OCI-LY7 (cell line): ENCODE results near the gene LSAMP. TPM values are rescaled to one million over a fixed set of nuclear protein-coding genes. Genes with fewer than 3 reads are reported as not detected.

Source experiments
- BruUV-seq: library from RNA; stranded (reverse); fragments of 400-500 nt; replicated peaks from 2 replicates; lab custom pipeline; 2021; lab: Mats Ljungman, UMichigan
- CTCF ChIA-PET: fragments of 300-600 bp; sonication (Branson Sonifier 250); formaldehyde crosslinking; loops from one replicate; lab custom pipeline; 2022; ENCODE audit warnings: antibody characterized with exemption; ENCODE audit not compliant: unreplicated experiment; lab: Charles Lee
- POLR2A ChIA-PET: fragments of 300-600 bp; sonication (Branson Sonifier 250); formaldehyde crosslinking; loops from one replicate; lab custom pipeline; 2022; ENCODE audit warnings: antibody characterized with exemption; lab: Charles Lee
- DNase-seq: peaks from one replicate; pipeline ENCODE4 v3.0.0-alpha.2; 2015; ENCODE audit warnings: low spot score
- H2AFZ ChIP-seq: fragments of 200-600 bp; sonication (generic), shearing (Covaris generic); 2 replicates; pipeline ENCODE4 v1.6.1; 2014; ENCODE audit warnings: mild to moderate bottlenecking, antibody characterized with exemption, low read length, moderate library complexity
- H3K27ac ChIP-seq: fragments of 200-600 bp; sonication (generic); 2 replicates; pipeline ENCODE4 v1.5.1; 2014; ENCODE audit warnings: mixed run types, low read depth, mild to moderate bottlenecking, moderate library complexity, low read length, inconsistent platforms; ENCODE audit not compliant: poor library complexity, severe bottlenecking
- H3K36me3 ChIP-seq: fragments of 200-600 bp; sonication (generic); 2 replicates; pipeline ENCODE4 v1.6.1; 2014; ENCODE audit warnings: mild to moderate bottlenecking, antibody characterized with exemption, low read length, moderate library complexity, mixed read lengths; ENCODE audit not compliant: insufficient read depth
- H3K4me1 ChIP-seq: fragments of 200-600 bp; sonication (generic); 2 replicates; pipeline ENCODE4 v1.5.1; 2014; ENCODE audit warnings: mild to moderate bottlenecking, low read length; ENCODE audit not compliant: insufficient read depth, poor library complexity, severe bottlenecking
- H3K4me2 ChIP-seq: fragments of 200-600 bp; sonication (generic); 2 replicates; pipeline ENCODE4 v1.6.1; 2014; ENCODE audit warnings: mild to moderate bottlenecking, low read length
- H3K4me3 ChIP-seq: fragments of 200-600 bp; sonication (generic); 2 replicates; pipeline ENCODE4 v1.5.1; 2014; ENCODE audit warnings: mild to moderate bottlenecking, low read depth, low read length; ENCODE audit not compliant: poor library complexity, severe bottlenecking
- H3K79me2 ChIP-seq: fragments of 200-600 bp; sonication (generic); 2 replicates; pipeline ENCODE4 v1.6.1; 2016; ENCODE audit warnings: low read depth, mild to moderate bottlenecking, low read length, moderate library complexity, mixed read lengths; ENCODE audit not compliant: insufficient read depth
- H3K9me2 ChIP-seq: fragments of 200-600 bp; sonication (generic); 2 replicates; pipeline ENCODE4 v1.6.1; 2016; ENCODE audit warnings: mild to moderate bottlenecking, low read length, mixed read lengths; ENCODE audit not compliant: insufficient read depth
- H3K9me3 ChIP-seq: fragments of 200-600 bp; sonication (generic); 2 replicates; pipeline ENCODE4 v1.6.1; 2014; ENCODE audit warnings: mild to moderate bottlenecking, mixed run types, low read length, mixed read lengths
- H4K20me1 ChIP-seq: fragments of 200-600 bp; sonication (generic); 2 replicates; pipeline ENCODE4 v1.6.1; 2014; ENCODE audit warnings: mild to moderate bottlenecking, antibody characterized with exemption, low read length, moderate library complexity, mixed read lengths; ENCODE audit not compliant: insufficient read depth
- CTCF ChIP-seq: fragments of 200-600 bp; sonication (generic); conservative IDR thresholded peaks from 2 replicates; pipeline ENCODE4 v1.5.1; 2014; ENCODE audit warnings: mild to moderate bottlenecking, antibody characterized with exemption, low read length, moderate library complexity, mixed read lengths
- EZH2phosphoT487 ChIP-seq: fragments of 200-600 bp; sonication (generic); IDR thresholded peaks from 2 replicates; pipeline ENCODE4 v1.6.1; 2018; ENCODE audit warnings: low read depth, borderline replicate concordance, mild to moderate bottlenecking, mixed run types, antibody characterized with exemption, low read length, moderate library complexity, mixed read lengths
- intact Hi-C: fragments of 100-400 bp; cut with micrococcal nuclease; formaldehyde crosslinking; loops from one replicate; pipeline ENCODE4 v1.10.0; 2022; ENCODE audit not compliant: unreplicated experiment
- total RNA-seq, 2 experiments: library from RNA; depleted of rRNA in 1 of 2; stranded (reverse); fragments of >200 nt in 1 of 2; shearing (Covaris generic) in 1 of 2; gene quantifications; 2 replicates each; pipeline ENCODE4 v1.2.3, GENCODE V29; 2014 to 2022

LSAMP gene
- total RNA-seq, 2 experiments from 2014 or later, result 1.4 TPM; not detected in 1

GRCh38 chr3:116242825-116243224 lies 202.5 kb downstream of the LSAMP start:
- DNase-seq, result no peak
- TF ChIP-seq EZH2phosphoT487, result no peak
- TF ChIP-seq CTCF, result no peak
- no TSS peak for BruUV-seq
- no peak overlapping the region for H3K4me2 ChIP-seq
- no peak overlapping the region for H2AFZ ChIP-seq
- H3K9me3 ChIP-seq, result no peaks in the 10 kb centered on the region
- ChIA-PET CTCF (no interaction called here), POLR2A (interaction anchor here (0.6 kb wide), 1 partner anchor 63 kb away, joined by 4 read pairs; no protein-coding TSS in a partner anchor)
- intact Hi-C loops, result no loop called here
- no peaks in the 10 kb centered on the region for H3K36me3 ChIP-seq
- H4K20me1 ChIP-seq, result no peaks in the 10 kb centered on the region
- no peak overlapping the region for H3K4me3 ChIP-seq
- no peaks in the 10 kb centered on the region for H3K4me1 ChIP-seq
- H3K27ac ChIP-seq, result no peak overlapping the region
- H3K9me2 ChIP-seq, result no peaks in the 10 kb centered on the region
- H3K79me2 ChIP-seq, result no peaks in the 10 kb centered on the region

- Histone ChIP-seq H3K4me2 (no peak overlapping the region), H3K79me2 (no peaks in the 10 kb centered on the region), H3K4me1 (no peaks in the 10 kb centered on the region), H3K36me3 (no peaks in the 10 kb centered on the region), H3K9me3 (no peaks in the 10 kb centered on the region), H3K4me3 (no peak overlapping the region), H2AFZ (no peak overlapping the region), H3K27ac (no peak overlapping the region), H3K9me2 (no peaks in the 10 kb centered on the region), H4K20me1 (no peaks in the 10 kb centered on the region)
- intact Hi-C loops, result no loop called here
- no TSS peak for BruUV-seq
- POLR2A ChIA-PET, result interaction anchor here (1.2 kb wide), 1 partner anchor 25 kb away, joined by 3 read pairs; no protein-coding TSS in a partner anchor
- no peak for TF ChIP-seq EZH2phosphoT487
- TF ChIP-seq CTCF, result no peak
- no peak for DNase-seq
- CTCF ChIA-PET, result no interaction called here
These were observed 203.6 kb downstream of the LSAMP start for GRCh38 chr3:116241677-116242076.

GRCh38 chr3:116240261-116240660 lies 205.0 kb downstream of the LSAMP start:
- intact Hi-C loops, result no loop called here
- no peaks in the 10 kb centered on the region for H4K20me1 ChIP-seq
- no peaks in the 10 kb centered on the region for H3K79me2 ChIP-seq
- no peak for TF ChIP-seq EZH2phosphoT487
- TF ChIP-seq CTCF, result no peak
- POLR2A ChIA-PET, result no interaction called here
- no peaks in the 10 kb centered on the region for H3K9me3 ChIP-seq
- no peak overlapping the region for H3K4me3 ChIP-seq
- no peaks in the 10 kb centered on the region for H3K4me1 ChIP-seq
- no peak overlapping the region for H2AFZ ChIP-seq
- no peaks in the 10 kb centered on the region for H3K9me2 ChIP-seq
- CTCF ChIA-PET, result no interaction called here
- H3K4me2 ChIP-seq, result no peak overlapping the region
- no TSS peak for BruUV-seq
- H3K27ac ChIP-seq, result no peak overlapping the region
- H3K36me3 ChIP-seq, result no peaks in the 10 kb centered on the region
- no peak for DNase-seq
